Psoas muscle (tissue), 8 donors: Measurements from ENCODE around the gene SPEG. TPM values are rescaled to one million over a fixed set of nuclear protein-coding genes. Genes with fewer than 3 reads are reported as not detected.

Source experiments
- ATAC-seq, 4 donors: fragments of 200-7000 bp; cut with Tn5 transposase; one replicate each; pipeline ENCODE4 v1.9.1; 2020; ENCODE audit warnings: moderate library complexity in 3 of 4, mild to moderate bottlenecking in 2 of 4
- DNase-seq, 2 donors: peaks; one replicate each; pipeline ENCODE4 v3.0.0-alpha.2; 2020
- H3K27ac ChIP-seq: fragments of 200-600 bp; one replicate; pipeline ENCODE4 v1.8.0; 2022
- H3K27me3 ChIP-seq, 3 donors: fragments of 200-600 bp in 1 of 3; one replicate each; pipeline versions ENCODE4 v1.6.1 to v1.8.0; 2013 to 2022; ENCODE audit warnings: low read length in 2 of 3, mild to moderate bottlenecking in 2 of 3, moderate library complexity in 1 of 3; ENCODE audit not compliant: insufficient read depth in 3 of 3
- H3K36me3 ChIP-seq, 2 donors: fragments of 200-600 bp in 1 of 2; one replicate each; pipeline versions ENCODE4 v1.6.1 to v1.8.0; 2013 to 2022; ENCODE audit warnings: low read depth in 1 of 2, mild to moderate bottlenecking in 1 of 2, moderate library complexity in 1 of 2; ENCODE audit not compliant: insufficient read depth in 1 of 2
- H3K4me1 ChIP-seq: fragments of 200-600 bp; one replicate; pipeline ENCODE4 v1.8.0; 2022
- H3K4me3 ChIP-seq: fragments of 200-600 bp; one replicate; pipeline ENCODE4 v1.8.0; 2022; ENCODE audit warnings: mild to moderate bottlenecking
- H3K9me3 ChIP-seq: fragments of 200-600 bp; one replicate; pipeline ENCODE4 v1.8.0; 2022
- WGBS, 3 donors: extraction: QIAGEN DNeasy Blood & Tissue Kit; methylation state at CpG; one replicate each; pipeline versions ENCODE4 v1.1.6 to v1.1.7; 2013; 5-methylcytosine and 5-hydroxymethylcytosine counted together
- intact Hi-C, 2 donors: fragments of 100-400 bp; cut with DNase I; formaldehyde crosslinking; loops; one replicate each; pipeline versions ENCODE4 v1.11.0 to v1.14.2; 2022
- polyA plus RNA-seq, 3 donors: library from polyadenylated mRNA; stranded (reverse); fragments of 200-250 nt; gene quantifications; one replicate each; pipeline ENCODE4 v1.2.3, GENCODE V29; 2013
- total RNA-seq, 4 donors: library from RNA; stranded (reverse); fragmentation: NEBNext Ultra II Directional in 2 of 4; extraction: Animal tissue kit (Norgen Biotek cat#: 25700) in 2 of 4; gene quantifications; one replicate each; pipeline versions ENCODE4 v1.2.1 to v1.2.4, GENCODE V29; 2021 to 2023
- TF ChIP-seq, protein P1 (sequence below): fragments of 200-600 bp; IDR thresholded peaks from one replicate; pipeline ENCODE4 v1.8.0; 2022; ENCODE audit warnings: antibody characterized with exemption
- donor health status: healthy with polysubstance abuse.
- donor health status: DM: no; HTN: no; CAD: no; lungs with moderate emphysema.
- donor health status: Bipolar disorder and iron deficiency.
- donor health status: healthy.
- donor health status: DM: yes; HTN: yes; CAD: no.
- donor health status: DM: no; HTN: no; CAD: no.
- donor health status: DM: no; HTN: no; CAD: no.
- donor health status: DM: yes; HTN: yes; CAD: no.

SPEG gene
- total and polyA plus RNA-seq, 7 donors: 34.8 to 419 (median 239) TPM

DNA sequence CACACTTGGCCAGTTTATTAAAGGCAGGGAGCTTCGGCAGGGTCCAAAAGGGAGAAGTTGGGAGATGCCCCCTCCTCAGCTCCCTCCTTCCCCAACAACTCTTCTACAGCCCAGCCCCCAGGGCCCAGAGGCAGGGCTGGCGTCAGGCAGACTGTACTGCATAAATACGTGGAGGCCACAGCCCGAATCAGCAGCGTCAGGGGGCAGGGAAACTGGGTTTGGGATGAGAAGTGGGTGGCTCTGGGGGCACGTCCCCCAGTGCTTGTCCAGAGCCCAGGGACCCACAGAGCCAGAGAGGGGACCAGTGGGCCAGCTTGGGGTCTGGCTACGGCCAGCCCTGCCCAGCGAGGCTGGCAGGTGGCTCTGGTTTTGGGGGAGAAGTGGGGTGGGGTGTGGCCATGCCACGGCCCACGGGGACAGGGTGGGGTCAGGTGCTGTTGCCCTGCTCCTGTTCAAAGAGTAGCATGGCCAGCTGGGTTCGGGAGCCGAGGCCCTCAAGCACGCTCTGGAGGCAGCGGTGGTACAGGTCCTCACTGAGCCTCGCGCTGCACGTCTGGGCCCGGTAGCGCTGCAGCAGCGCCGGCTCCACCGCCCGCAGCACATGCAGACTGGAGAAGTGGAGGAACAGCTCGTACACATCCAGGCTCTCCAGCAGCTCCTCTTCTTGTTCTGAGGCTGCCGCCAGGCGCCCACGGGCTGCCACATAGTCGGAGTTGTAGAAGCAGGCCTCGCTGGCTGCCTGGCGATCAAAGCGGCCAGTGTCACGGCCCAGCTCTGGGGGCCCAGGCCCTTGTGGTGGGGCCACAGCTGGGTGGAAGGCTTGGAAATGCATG is 104.5 kb downstream of the SPEG start:
- TF ChIP-seq, protein P1, sequence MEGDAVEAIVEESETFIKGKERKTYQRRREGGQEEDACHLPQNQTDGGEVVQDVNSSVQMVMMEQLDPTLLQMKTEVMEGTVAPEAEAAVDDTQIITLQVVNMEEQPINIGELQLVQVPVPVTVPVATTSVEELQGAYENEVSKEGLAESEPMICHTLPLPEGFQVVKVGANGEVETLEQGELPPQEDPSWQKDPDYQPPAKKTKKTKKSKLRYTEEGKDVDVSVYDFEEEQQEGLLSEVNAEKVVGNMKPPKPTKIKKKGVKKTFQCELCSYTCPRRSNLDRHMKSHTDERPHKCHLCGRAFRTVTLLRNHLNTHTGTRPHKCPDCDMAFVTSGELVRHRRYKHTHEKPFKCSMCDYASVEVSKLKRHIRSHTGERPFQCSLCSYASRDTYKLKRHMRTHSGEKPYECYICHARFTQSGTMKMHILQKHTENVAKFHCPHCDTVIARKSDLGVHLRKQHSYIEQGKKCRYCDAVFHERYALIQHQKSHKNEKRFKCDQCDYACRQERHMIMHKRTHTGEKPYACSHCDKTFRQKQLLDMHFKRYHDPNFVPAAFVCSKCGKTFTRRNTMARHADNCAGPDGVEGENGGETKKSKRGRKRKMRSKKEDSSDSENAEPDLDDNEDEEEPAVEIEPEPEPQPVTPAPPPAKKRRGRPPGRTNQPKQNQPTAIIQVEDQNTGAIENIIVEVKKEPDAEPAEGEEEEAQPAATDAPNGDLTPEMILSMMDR: no peak
- no peaks in the 10 kb centered on the region for H3K9me3 ChIP-seq
- no peak for DNase-seq
- no peak overlapping the region for H3K4me3 ChIP-seq
- no peak overlapping the region for H3K27ac ChIP-seq
- H3K36me3 ChIP-seq: peaks cover 0 to 29% of the 10 kb centered on the region in 2 donors
- peaks cover 16% of the 10 kb centered on the region for H3K4me1 ChIP-seq
- no peak for ATAC-seq
- 89 to 91% (median 91%) methylated on average over 32 of the region's 32 CpGs for WGBS, 3 donors
- intact Hi-C loops: loop anchor here in 1 of 2 donors (10.0 kb wide), 1 partner anchor 374 kb away; the partner anchor contains the start of gene NHEJ1
- H3K27me3 ChIP-seq: no peaks in the 10 kb centered on the region

DNA sequence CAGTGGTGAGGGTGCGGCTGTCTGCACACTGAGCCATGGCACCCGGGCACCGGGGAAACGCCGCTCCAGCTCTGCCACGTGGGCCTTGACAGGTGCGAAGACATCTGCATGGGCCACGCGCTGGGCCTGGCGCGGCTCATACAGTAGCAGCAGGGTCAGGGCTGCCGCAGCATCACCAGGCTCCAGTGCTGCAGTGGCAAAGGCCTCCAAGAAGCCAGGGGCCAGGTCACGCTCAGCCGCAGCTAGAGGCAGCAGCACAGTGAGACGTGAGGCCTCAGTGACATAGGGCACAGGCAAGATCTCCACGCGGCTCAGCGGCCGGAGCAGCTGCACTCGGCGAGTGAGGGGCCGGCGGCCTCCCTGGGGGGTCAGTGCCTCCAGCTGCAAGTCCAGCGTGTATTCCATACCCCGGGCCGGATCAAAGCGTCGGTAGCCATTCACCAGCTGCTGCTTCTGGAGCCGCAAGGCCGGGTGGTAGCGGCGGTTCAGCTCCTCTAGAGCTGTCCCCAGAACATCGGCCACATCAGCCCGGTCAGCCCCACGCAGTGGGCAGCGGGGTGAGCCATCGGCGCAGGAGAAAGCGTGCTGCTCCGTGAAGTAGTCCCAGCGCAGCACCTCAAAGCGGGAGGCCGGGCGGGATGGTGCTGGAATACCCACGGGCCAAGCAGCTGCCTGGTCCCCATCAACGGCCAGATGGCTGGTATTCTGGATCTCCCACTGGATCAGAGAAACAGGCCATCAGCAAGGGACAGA is 105.5 kb downstream of the SPEG start:
- peaks cover 23% of the 10 kb centered on the region for H3K4me1 ChIP-seq
- H3K27ac ChIP-seq: no peak overlapping the region
- no peak overlapping the region for H3K4me3 ChIP-seq
- no peaks in the 10 kb centered on the region for H3K27me3 ChIP-seq
- H3K9me3 ChIP-seq: no peaks in the 10 kb centered on the region
- 86 to 88% (median 87%) methylated on average over 45 to 46 of the region's 46 CpGs for WGBS, 3 donors
- intact Hi-C loops: loop anchor here (2.0 to 10.0 kb wide), 4 partner anchors 103 to 375 kb away; partner anchors contain the start of genes CNPPD1 (in 1 of the 2), NHEJ1 (in 1 of the 2), RETREG2 (in 1 of the 2) and SLC23A3 (in 1 of the 2)
- TF ChIP-seq, protein P1: no peak
- ATAC-seq (no peak), DNase-seq (no peak)
- peaks cover 0 to 29% of the 10 kb centered on the region in 2 donors for H3K36me3 ChIP-seq

DNA sequence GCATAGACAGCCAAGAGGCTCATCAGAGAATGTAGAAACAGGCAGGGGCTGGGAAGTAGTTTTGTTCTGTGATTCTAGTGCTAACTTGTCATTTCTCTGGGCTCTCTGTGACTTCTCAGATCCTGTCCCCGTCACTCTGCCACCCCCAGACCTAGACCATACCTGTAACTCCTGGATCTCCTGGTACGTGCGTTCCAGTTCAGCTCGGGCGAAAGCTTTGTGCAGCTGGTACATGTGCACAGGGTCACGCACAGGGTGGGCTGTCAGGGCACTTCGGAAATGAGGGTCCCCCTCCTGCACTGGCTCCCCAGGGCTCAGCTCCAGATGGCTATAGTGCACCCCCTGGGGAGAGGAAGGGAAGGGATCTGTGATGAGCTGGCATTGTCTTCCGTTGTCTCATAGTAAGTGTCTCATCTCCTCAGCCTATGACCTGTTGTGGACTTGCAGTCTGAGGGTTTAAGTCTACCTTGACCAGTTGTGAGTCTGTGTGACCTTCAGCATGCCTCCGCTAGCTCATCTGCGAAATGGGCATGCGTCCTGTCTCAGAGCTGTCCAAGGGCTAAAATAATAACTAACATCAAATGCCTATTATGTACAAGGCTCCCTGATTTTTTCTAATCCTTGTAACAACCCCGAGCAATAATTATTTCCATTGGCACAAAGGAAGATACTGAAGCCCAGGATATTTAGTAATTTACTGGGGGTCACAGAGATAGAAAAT is 106.3 kb downstream of the SPEG start:
- intact Hi-C loops: loop anchor here (2.0 to 10.0 kb wide), 3 partner anchors 102 to 366 kb away; partner anchors contain the start of genes CNPPD1 (in 1 of the 2), RETREG2 (in 1 of the 2) and SLC23A3 (in 1 of the 2)
- ATAC-seq: no peak

More for the DNA sequence above, 106.3 kb downstream of the SPEG start:
- no peak for DNase-seq
- Histone ChIP-seq H3K36me3 (peaks cover 0 to 29% of the 10 kb centered on the region in 2 donors), H3K9me3 (no peaks in the 10 kb centered on the region), H3K27me3 (no peaks in the 10 kb centered on the region), H3K27ac (no peak overlapping the region), H3K4me1 (peaks cover 23% of the 10 kb centered on the region), H3K4me3 (no peak overlapping the region)
- TF ChIP-seq, protein P1: no peak
- WGBS, 3 donors: 90 to 92% (median 90%) methylated on average over 12 of the region's 12 CpGs
